ENCODE results near the gene HAUS5.
"Not testable (repeated sequence)": the region's sequence is repeated elsewhere in the genome, so short reads cannot be mapped to it uniquely, and the experiment has no call there.

DNA sequence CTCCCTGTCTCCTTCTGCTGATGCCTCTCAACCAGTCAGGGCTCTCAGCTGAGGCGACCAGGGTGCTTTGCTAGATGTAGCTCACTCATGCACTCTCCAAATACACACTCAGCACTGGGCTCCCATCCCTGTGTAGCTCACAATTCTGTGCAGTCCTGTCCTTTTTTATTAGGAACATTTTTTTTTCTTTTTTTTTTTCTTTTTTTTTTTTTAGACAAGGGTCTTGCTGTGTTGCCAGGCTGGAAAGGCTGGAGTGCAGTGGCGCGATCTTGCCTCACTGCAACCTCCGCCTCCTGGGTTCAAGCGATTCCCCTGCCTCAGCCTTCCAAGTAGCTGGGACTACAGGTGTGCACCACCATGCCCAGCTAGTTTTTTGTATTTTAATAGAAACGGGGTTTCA is 42.3 kb downstream of the HAUS5 start:
- not testable (repeated sequence) for TF ChIP-seq CTCF, POLR2A (IDR thresholded peaks at IDR 0.05)
